HG03521 (cell line): ENCODE results near the gene KLHL18.

Experiments
- ATAC-seq: cut with Tn5 transposase; IDR thresholded peaks from one replicate; pipeline ENCODE4 v1.9.1; 2021; ENCODE audit warnings: mild to moderate bottlenecking, moderate library complexity; ENCODE audit not compliant: unreplicated experiment

KLHL18 gene

DNA sequence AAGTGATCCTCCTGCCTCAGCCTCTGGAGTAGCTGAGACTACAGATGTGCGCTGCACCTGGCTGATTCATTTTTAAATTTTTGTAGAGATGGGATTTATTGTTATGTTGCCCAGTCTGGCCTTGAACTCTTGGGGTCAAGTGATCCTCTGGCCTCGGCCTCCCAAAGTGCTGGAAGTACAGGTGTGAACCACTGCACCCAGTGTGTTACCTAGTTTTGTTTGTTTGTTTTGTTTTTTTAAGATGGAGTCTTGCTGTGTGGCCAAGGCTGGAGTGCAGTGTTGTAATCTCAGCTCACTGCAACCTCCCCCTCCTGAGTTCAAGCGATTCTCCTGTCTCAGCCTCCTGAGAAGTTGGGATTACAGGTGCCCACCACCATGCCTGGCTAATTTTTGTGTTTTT is 110.2 kb downstream of the KLHL18 start:
- no peak for ATAC-seq

DNA sequence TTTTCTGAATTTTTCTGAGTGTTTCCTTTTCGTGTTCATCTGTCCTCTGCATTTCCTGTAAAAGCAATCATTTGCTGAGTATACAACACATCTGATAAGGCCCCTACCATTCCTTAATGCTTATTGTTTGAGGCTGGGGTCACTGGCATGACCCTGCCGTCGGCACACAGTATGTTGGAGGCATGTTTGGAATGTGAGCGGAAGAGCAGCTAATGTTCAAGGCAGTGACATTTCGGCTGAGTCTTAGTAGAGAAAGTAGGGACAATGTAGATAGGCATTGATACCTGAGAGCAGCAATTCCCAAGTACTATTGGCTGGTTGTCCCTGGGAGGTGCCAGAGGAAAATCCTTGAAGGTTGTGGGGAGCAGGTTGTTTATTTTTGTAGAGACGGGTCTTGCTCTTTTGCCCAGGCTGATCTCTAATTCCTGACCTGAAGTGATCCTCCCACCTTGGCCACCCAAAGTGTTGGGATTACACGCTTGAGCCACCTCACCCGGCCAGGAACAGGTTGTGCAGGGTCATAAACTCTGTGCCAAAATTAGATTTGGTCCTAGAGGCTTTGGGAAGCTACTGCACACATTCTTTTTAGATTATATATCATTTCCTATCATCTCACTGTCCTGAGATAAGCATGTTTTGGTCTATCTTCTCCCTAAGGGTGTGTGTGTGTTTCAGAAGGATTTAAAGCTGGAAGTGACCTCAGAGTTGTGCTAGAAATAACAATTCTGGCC is 111.6 kb downstream of the KLHL18 start:
- ATAC-seq = no peak

DNA sequence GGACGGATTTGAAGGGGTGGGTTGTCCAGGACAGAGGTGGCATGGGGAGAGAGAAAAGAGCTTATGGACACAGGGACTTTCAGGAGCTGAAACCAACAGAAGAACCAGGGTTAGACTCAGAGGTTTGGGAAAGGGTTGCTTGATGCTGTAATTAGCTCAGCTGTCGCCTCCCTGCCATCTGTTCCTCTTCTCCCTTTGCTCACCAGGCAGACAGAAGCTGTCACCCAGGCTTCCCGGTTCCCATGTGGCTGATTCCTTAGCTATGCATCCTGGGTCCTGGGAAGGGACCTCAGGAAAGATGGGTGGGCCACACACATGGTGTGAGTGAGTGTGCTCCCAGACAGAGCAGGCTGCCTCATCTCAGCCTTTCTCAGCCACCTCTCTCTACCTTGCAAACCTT is 112.1 kb downstream of the KLHL18 start:
- no peak for ATAC-seq
